Measurements from ENCODE around the gene SNX20.

SNX20 gene

DNA sequence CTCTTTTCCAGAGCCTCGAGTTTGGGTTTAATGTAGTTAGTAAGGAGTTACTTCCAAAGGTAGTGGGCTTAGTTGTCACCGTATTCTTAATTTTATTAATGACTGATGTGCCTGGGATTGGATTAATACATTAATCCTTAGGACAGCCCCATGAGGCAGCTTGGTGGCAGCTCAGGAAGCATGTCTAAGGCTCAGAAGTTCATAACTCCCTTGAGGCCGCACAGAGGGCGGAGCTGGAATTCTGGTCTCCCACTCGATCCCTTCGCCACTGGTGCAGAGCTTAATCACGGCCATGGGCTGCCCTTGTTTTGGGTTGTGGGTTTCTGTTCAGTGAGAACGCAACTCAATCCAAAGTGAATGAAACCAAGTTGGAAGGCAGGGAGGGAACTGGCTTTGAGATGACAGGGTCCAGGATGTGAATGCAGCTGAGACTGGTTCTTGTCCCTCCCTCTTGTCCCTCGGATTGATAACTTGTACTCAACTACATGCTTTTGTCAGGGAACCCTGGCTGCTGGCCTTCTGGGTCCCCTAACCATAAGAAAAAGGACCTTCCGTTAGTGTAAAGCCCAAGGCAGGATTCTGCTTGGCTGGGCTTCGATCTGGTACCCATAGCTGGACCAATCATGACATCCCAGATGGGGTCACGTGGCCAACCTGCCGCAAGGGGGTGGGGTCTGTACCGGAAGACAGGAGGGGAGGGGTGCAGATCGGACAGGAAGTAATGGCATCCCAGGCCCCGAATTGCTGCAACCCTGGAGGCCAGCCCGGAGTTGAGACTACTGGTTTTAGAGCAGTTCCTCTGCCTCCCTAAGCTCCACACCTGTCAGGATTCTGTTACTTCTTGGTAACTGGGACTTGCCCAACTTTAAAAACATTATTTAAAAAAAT lies 45.4 kb downstream of the SNX20 start:
- no peak for DNase-seq (ENCODE audit: low read depth)

- DNase-seq (ENCODE audit: low read depth), result no peak
Observed at GRCh38 chr16:50634947-50635346, 46.2 kb downstream of the SNX20 start.

- no peak for DNase-seq (ENCODE audit: low read depth)
Observed at GRCh38 chr16:50634090-50634489, 47.0 kb downstream of the SNX20 start.

DNA sequence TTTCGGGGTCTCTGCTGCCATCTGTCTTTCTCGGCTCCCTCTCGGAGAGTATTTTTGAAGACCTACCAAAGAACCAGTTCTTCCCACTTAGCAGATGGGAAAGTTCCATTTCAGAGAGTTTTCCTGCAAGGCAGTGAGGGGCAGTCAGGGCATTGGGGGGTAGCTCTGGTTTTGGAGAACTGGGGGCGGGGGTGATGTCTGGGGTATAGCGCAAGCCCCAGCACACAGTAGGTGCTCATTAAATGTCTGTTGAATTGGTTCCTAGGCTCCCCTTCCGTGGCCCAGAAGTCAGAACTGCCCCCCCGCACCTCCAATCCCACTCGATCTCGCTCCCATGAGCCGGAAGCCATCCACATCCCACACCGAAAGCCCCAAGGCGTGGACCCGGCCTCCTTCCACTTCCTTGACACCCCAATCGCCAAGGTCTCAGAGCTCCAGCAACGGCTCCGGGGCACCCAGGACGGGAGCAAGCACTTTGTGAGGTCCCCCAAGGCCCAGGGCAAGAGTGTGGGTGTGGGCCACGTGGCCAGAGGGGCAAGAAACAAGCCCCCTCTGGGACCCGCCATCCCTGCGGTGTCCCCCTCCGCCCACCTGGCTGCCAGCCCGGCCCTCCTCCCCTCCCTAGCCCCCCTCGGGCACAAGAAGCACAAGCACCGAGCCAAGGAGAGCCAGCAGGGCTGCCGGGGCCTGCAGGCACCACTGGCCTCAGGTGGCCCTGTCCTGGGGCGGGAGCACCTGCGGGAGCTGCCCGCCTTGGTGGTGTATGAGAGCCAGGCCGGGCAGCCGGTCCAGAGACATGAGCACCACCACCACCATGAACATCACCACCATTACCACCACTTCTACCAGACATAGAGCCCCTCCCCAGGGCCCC lies 47.9 kb downstream of the SNX20 start:
- DNase-seq (ENCODE audit: low read depth), result no peak

GRCh38 chr16:50631985-50632576 lies 49.0 kb downstream of the SNX20 start:
- DNase-seq (ENCODE audit: low read depth), result no peak

GRCh38 chr16:50631249-50631984 lies 49.7 kb downstream of the SNX20 start:
- no peak for DNase-seq (ENCODE audit: low read depth)

- DNase-seq (ENCODE audit: low read depth), result no peak
Observed at GRCh38 chr16:50630394-50631020, 50.6 kb downstream of the SNX20 start.

DNA sequence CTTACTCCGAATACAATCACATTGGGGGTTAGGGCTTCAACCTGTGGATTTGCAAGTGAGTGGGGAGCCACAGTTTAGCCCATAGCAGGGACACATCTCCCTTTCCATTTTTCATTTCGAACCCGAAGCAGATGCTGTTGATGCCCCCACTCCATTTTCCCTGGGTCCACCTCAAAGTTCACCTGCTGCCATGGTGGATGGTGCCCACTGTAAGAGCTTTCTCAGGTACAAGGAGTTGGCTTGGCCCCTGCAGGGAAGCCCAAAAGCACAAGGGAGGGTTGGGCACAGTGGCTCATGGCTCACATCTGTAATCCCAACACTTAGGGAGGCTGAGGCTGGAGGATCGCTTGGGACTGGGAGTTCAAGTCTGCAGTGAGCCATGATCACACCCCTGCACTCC lies 51.8 kb downstream of the SNX20 start:
- no peak for DNase-seq (ENCODE audit: low read depth)

- no peak for DNase-seq (ENCODE audit: low read depth)
Observed at GRCh38 chr16:50628156-50628802, 52.8 kb downstream of the SNX20 start.

DNA sequence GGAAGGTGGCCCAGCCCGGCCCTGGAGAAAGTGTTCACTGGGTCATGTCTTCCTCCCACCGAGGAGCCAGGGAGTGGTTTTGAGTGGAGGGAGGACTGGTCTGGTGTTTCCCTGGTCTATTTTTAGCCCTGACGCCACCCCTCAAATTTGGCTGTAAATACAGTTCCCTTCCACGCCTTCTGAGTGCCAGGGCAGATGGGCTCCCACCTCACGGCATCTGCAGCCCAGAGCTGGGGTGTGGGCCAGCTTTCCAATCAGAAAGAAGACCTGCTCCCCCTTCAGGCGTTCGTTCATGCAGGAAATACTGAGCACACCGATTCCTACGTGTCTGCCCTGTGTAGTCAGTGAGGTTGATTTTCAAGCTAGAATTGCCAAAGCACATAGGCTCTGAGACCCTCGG lies 53.7 kb downstream of the SNX20 start:
- peak; percentile 15 for DNase-seq (ENCODE audit: low read depth)

- DNase-seq (ENCODE audit: low read depth), result no peak
Observed at GRCh38 chr16:50626868-50627267, 54.2 kb downstream of the SNX20 start.

DNA sequence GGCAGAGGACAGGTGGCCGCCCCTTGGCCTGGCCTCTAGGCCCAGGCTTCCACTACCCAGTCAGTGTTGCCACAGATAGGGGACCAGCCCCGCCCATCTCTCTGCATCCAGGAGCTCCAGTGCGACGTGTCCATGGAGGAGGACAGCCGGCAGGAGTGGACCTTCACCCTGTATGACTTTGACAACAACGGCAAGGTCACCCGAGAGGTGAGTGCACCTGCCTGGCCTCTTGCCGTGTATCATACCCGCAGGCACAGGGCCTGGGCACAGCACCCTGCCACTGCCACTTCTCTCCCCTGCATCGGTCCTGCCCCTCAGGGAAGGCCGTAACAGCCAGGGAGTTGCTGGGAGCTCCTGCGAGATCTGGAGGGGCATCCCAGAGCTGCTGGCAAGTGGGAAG lies 55.7 kb downstream of the SNX20 start:
- no peak for DNase-seq (ENCODE audit: low read depth)

- no peak for DNase-seq (ENCODE audit: low read depth)
Observed at GRCh38 chr16:50624449-50624970, 56.6 kb downstream of the SNX20 start.

DNA sequence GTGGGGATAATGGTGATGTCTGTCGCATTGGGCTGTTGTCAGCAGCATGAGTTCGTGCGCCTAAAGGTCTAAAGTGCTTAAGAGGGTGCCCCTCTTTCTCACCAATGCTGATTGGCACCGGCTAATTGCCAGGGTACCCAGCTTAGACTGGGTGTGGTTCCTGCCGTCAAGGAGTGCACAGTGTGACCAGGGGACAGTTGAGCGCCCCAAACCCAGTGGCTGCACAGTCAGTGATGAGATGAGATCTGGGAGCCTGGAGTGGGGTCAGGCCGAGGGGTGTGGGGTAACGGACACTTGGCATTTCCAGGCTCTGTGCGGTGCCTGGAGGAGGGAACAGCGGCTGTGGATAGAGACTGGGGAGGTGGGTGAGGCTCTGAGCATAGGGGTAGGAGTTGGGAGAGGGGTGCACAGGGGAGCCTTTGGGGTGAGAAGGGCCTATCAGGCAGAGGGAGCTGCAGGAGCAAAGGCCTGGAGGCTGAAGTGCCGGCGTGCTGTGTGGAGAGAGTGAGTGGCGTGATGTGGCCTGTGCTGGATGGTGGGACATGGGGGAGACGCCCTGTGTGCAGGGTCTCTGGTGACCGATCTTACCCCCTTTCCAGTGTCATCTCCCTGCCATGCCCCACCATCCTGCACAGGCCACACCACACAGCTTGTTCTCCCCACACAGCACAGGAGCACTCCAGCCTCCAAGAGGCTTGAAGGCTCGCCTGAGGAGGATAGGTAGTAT lies 58.3 kb downstream of the SNX20 start:
- no peak for DNase-seq (ENCODE audit: low read depth)

DNA sequence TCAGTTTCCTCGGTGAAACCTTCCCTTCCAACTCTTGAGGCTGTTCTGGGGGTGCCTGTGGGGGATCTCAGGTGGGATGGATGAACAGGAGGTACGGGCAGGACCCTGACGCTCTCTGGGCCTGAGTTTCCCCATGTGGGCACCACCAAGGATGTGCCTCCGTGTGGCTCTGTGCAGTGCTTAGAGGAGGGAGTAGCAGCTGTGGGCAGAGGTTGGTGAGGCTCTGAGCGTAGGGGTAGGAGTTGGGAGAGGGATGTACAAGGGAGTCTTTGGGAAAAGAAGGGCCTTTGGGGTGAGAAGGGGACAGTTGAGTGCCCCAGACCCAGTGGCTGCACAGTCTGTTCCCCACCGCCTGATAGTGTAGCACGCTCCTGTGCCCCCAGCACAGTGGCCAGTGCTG lies 59.1 kb downstream of the SNX20 start:
- no peak for DNase-seq (ENCODE audit: low read depth)
